Activated CD8-positive, alpha-beta T cell treated with anti-CD3 and anti-CD28 coated beads for 36 hours (primary cell): ENCODE results near the gene PATJ. TPM values are rescaled to one million over a fixed set of nuclear protein-coding genes. Genes with fewer than 3 reads are reported as not detected.

Experiments used
- ATAC-seq: fragments of 200-7000 bp; cut with Tn5 transposase; one replicate; pipeline ENCODE4 v1.10.0; 2021; ENCODE audit warnings: mild to moderate bottlenecking, moderate library complexity
- CTCF ChIA-PET: fragments of 350-600 bp; sonication (Branson Sonifier 250); formaldehyde crosslinking; loops from one replicate; lab custom pipeline; 2021; ENCODE audit warnings: antibody characterized with exemption; lab: Charles Lee
- POLR2A ChIA-PET: fragments of 350-600 bp; sonication (Branson Sonifier 250); formaldehyde crosslinking; loops from one replicate; lab custom pipeline; 2021; ENCODE audit warnings: antibody characterized with exemption; lab: Charles Lee
- DNase-seq: peaks from one replicate; pipeline ENCODE4 v3.0.0-alpha.2; 2020
- H3K27ac Mint-ChIP-seq: one replicate; pipeline ENCODE4 v1.8.0; 2021; ENCODE audit warnings: mild to moderate bottlenecking, mixed read lengths
- H3K27me3 Mint-ChIP-seq: one replicate; pipeline ENCODE4 v1.8.0; 2021; ENCODE audit warnings: mixed read lengths
- H3K36me3 Mint-ChIP-seq: one replicate; pipeline ENCODE4 v1.8.0; 2021; ENCODE audit warnings: low read depth, mixed read lengths
- H3K4me1 Mint-ChIP-seq: one replicate; pipeline ENCODE4 v1.8.0; 2021; ENCODE audit warnings: low read depth, mixed read lengths
- H3K4me3 Mint-ChIP-seq: one replicate; pipeline ENCODE4 v1.8.0; 2021; ENCODE audit warnings: mild to moderate bottlenecking, moderate library complexity, mixed read lengths
- H3K9me3 Mint-ChIP-seq: one replicate; pipeline ENCODE4 v1.8.0; 2021; ENCODE audit warnings: mixed read lengths
- intact Hi-C: fragments of 100-400 bp; cut with micrococcal nuclease; formaldehyde crosslinking; loops from one replicate; pipeline ENCODE4 v1.10.0; 2022
- total RNA-seq, 2 experiments: library from RNA; stranded (reverse); gene quantifications; one replicate each; pipeline ENCODE4 v1.2.3, GENCODE V29; 2021
- TF ChIP-seq, protein P1 (sequence below): fragments of 200-600 bp; IDR thresholded peaks from one replicate; pipeline ENCODE4 v1.8.0; 2022; ENCODE audit warnings: antibody characterized with exemption, mild to moderate bottlenecking

The PATJ gene
- total RNA-seq, 2 experiments from 2014 or later, result 8.1 to 9.2 TPM

DNA sequence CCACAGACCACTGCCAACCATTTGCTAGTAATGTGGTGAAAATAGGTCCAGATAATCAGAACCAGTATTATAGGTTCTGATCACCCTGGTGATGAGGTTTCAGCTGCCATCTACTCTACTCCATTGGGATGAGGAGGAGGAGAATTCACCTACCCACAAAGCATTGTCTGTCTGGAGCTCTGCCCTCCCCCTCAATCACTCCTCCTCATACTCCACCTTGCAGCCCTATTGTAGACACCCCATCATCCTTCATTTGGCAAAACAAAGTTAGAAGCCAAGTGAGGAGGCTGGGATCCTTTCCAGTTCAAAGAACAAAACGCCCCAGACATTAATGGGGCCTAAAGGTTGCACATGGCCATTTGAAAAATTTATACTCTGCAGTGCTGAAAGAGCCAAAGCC is 295.0 kb downstream of the PATJ start:
- H3K4me1 Mint-ChIP-seq, result no peaks in the 10 kb centered on the region
- DNase-seq (no peak), ATAC-seq (no peak)
- ChIA-PET POLR2A (no interaction called here), CTCF (interaction anchor here (0.6 to 1.4 kb wide), 2 partner anchors 45 to 85 kb away, joined by 3 to 4 read pairs; no protein-coding TSS in a partner anchor)
- H3K36me3 Mint-ChIP-seq, result no peaks in the 10 kb centered on the region
- TF ChIP-seq, protein P1, sequence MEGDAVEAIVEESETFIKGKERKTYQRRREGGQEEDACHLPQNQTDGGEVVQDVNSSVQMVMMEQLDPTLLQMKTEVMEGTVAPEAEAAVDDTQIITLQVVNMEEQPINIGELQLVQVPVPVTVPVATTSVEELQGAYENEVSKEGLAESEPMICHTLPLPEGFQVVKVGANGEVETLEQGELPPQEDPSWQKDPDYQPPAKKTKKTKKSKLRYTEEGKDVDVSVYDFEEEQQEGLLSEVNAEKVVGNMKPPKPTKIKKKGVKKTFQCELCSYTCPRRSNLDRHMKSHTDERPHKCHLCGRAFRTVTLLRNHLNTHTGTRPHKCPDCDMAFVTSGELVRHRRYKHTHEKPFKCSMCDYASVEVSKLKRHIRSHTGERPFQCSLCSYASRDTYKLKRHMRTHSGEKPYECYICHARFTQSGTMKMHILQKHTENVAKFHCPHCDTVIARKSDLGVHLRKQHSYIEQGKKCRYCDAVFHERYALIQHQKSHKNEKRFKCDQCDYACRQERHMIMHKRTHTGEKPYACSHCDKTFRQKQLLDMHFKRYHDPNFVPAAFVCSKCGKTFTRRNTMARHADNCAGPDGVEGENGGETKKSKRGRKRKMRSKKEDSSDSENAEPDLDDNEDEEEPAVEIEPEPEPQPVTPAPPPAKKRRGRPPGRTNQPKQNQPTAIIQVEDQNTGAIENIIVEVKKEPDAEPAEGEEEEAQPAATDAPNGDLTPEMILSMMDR, result no peak
- no peaks in the 10 kb centered on the region for H3K27me3 Mint-ChIP-seq
- intact Hi-C loops, result no loop called here
- H3K27ac Mint-ChIP-seq, result no peak overlapping the region
- H3K9me3 Mint-ChIP-seq, result no peaks in the 10 kb centered on the region
- no peak overlapping the region for H3K4me3 Mint-ChIP-seq

DNA sequence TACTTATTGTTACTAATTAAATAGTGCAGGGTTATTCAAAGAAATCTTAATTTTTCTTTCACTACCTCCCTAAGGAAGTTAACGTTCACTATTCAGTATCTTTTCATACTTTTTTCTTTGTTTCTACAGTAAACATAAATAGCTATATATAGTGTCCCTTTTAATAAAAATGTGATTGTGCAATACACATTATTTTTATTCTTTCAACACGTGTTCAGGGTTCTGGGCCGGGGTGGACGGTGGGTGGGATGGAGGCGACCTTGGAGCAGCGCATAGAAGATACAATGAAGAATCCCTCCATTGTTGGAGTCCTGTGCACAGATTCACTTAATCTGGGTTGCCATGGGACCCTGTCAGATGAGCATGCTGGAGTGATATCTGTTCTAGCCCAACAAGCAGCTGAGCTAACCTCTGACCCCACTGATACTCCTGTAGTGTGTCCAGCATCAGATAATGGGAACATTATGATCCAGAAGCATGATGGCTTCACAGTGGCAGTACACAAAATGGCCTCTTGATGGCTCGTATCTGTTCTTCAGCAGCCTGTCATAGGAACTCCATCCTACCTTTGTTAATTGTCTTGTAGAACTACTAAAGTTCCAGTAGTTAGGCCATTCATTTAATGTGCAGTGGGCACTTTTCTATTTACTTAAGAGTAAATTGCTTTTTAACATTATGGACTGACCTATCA is 296.5 kb downstream of the PATJ start:
- H3K36me3 Mint-ChIP-seq, result no peaks in the 10 kb centered on the region
- intact Hi-C loops, result no loop called here
- no peaks in the 10 kb centered on the region for H3K27me3 Mint-ChIP-seq
- ChIA-PET POLR2A (no interaction called here), CTCF (interaction anchor here (1.1 to 1.4 kb wide), 2 partner anchors 15 to 44 kb away, joined by 3 to 4 read pairs; no protein-coding TSS in a partner anchor)
- no peaks in the 10 kb centered on the region for H3K4me1 Mint-ChIP-seq
- H3K9me3 Mint-ChIP-seq, result no peaks in the 10 kb centered on the region
- ATAC-seq, result no peak
- DNase-seq, result no peak
- TF ChIP-seq, protein P1, result no peak
- H3K4me3 Mint-ChIP-seq, result no peak overlapping the region
- no peak overlapping the region for H3K27ac Mint-ChIP-seq

DNA sequence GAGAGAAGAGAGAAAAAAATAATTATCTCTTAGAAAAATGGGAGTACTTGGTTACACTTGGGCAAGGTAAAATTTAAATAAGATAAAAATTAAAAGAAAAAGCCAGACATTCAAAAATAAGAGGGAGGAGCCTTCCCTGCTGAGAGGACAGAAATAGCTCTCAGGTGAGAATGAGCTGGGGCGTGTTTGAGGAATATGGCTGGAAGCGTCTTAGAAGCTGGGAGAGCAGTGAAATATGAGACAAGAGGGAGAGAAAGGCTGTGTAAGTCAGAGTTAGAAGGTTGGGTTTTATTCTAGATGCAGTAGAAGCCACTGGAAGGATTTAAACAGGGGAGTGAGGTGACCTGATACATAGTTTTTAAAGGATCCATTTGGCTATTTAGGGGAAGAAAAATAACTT is 298.2 kb downstream of the PATJ start:
- no peak for ATAC-seq
- Mint-ChIP-seq H3K27me3 (no peaks in the 10 kb centered on the region), H3K4me1 (no peaks in the 10 kb centered on the region), H3K4me3 (no peak overlapping the region), H3K27ac (no peak overlapping the region), H3K36me3 (no peaks in the 10 kb centered on the region), H3K9me3 (no peaks in the 10 kb centered on the region)
- intact Hi-C loops, result no loop called here
- DNase-seq, result no peak
- ChIA-PET POLR2A (no interaction called here), CTCF (no interaction called here)
- TF ChIP-seq, protein P1, result no peak

DNA sequence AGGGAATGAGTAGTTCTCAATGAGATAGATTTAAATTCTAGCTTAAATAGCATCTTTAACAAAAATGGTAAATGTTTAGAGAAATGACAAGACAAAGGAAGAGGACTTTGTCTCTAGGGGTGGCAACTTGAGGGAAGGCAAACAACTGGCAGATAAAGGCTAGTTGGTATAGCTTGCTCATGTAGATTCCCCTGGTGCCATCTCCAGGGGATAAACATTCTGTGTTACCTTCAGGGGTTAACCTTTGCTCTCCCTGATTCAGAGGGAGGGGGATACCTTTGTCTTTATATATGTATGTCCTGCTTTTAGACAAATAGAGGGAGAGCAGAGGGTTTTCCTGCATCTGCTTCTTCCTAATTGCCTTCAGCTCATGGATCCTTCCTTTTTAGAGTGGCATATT is 298.7 kb downstream of the PATJ start:
- ATAC-seq (no peak), DNase-seq (no peak)
- no peaks in the 10 kb centered on the region for H3K36me3 Mint-ChIP-seq
- no peaks in the 10 kb centered on the region for H3K27me3 Mint-ChIP-seq
- H3K9me3 Mint-ChIP-seq, result no peaks in the 10 kb centered on the region
- no peak overlapping the region for H3K4me3 Mint-ChIP-seq
- intact Hi-C loops, result no loop called here
- ChIA-PET POLR2A (no interaction called here), CTCF (no interaction called here)
- H3K4me1 Mint-ChIP-seq, result no peaks in the 10 kb centered on the region
- TF ChIP-seq, protein P1, result no peak
- H3K27ac Mint-ChIP-seq, result no peak overlapping the region

DNA sequence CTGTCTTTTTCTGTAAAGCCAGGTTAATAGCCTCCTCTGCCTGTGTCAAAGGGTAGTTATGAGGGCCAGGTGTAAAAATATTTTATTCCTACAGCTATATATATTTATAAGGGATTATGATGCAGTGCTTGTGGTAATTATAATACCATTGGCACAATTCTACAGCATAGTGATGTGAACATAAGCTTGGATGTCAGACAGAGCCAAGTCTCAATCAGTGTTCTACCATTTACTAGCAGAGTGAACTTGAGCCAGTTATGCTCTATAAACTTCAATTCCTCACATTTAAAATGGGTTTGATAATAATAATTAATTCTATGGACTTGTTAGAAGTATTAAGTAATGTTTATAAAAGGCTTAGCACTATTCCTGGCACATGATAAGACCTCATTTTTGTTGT is 300.9 kb downstream of the PATJ start:
- CTCF ChIA-PET, result interaction anchor here (1.6 kb wide), 1 partner anchor 40 kb away, joined by 3 read pairs; no protein-coding TSS in a partner anchor
- no peaks in the 10 kb centered on the region for H3K4me1 Mint-ChIP-seq

More for the DNA sequence above, 300.9 kb downstream of the PATJ start:
- H3K27me3 Mint-ChIP-seq, result no peaks in the 10 kb centered on the region
- ATAC-seq (no peak), DNase-seq (no peak)
- TF ChIP-seq, protein P1, result no peak
- no peak overlapping the region for H3K4me3 Mint-ChIP-seq
- no peaks in the 10 kb centered on the region for H3K9me3 Mint-ChIP-seq
- no peaks in the 10 kb centered on the region for H3K36me3 Mint-ChIP-seq
- intact Hi-C loops, result no loop called here
- H3K27ac Mint-ChIP-seq, result no peak overlapping the region
- POLR2A ChIA-PET, result no interaction called here
